HFFc6 (cell line): ENCODE results near the gene HLA-DMA. TPM values are rescaled to one million over a fixed set of nuclear protein-coding genes. Genes with fewer than 3 reads are reported as not detected.

ENCODE experiments used
- DNase-seq: peaks from one replicate; pipeline ENCODE4 v3.0.0-alpha.2; 2018
- H3K27ac Mint-ChIP-seq: 2 replicates; pipeline ENCODE4 v1.8.0; 2020; ENCODE audit warnings: mild to moderate bottlenecking, mixed read lengths
- H3K27me3 Mint-ChIP-seq: 2 replicates; pipeline ENCODE4 v1.8.0; 2021; ENCODE audit warnings: mild to moderate bottlenecking, moderate library complexity, mixed read lengths; ENCODE audit not compliant: insufficient read depth
- H3K36me3 Mint-ChIP-seq: 2 replicates; pipeline ENCODE4 v1.8.0; 2021; ENCODE audit warnings: low read depth, mixed read lengths
- H3K4me1 Mint-ChIP-seq: 2 replicates; pipeline ENCODE4 v1.8.0; 2020; ENCODE audit warnings: low read depth, mixed read lengths
- H3K4me3 Mint-ChIP-seq: 2 replicates; pipeline ENCODE4 v1.8.0; 2020; ENCODE audit warnings: mild to moderate bottlenecking, moderate library complexity, mixed read lengths
- H3K9me3 Mint-ChIP-seq: 2 replicates; pipeline ENCODE4 v1.8.0; 2020; ENCODE audit warnings: mild to moderate bottlenecking, mixed read lengths
- total RNA-seq, 6 experiments: library from RNA; stranded (reverse); fragmentation: NEBNext Ultra II Directional; extraction: Animal tissue kit (Norgen Biotek cat#: 25700); gene quantifications; 2 replicates in 1 of 6; 3 replicates in 5 of 6; pipeline ENCODE4 v1.2.3, GENCODE V29; 2021
- TF ChIP-seq, protein P1 (sequence below): fragments of 200-600 bp; sonication (generic); IDR thresholded peaks from 2 replicates; pipeline ENCODE4 v1.5.0; 2021; ENCODE audit warnings: antibody characterized with exemption, mild to moderate bottlenecking

HLA-DMA gene
- total RNA-seq, 6 experiments from 2014 or later, result 2.0 to 3.1 (median 2.2) TPM

- H3K4me3 Mint-ChIP-seq, result no peak overlapping the region
- H3K27me3 Mint-ChIP-seq, result peaks cover 31% of the 10 kb centered on the region
- peaks cover 7% of the 10 kb centered on the region; the same call in 1 of the 2 replicates for H3K4me1 Mint-ChIP-seq
Observed at GRCh38 chr6:32932132-32932868, 20.6 kb downstream of the HLA-DMA start.

GRCh38 chr6:32931211-32931610 lies 21.7 kb downstream of the HLA-DMA start:
- Mint-ChIP-seq H3K9me3 (no peaks in the 10 kb centered on the region), H3K27ac (no peak overlapping the region), H3K36me3 (no peaks in the 10 kb centered on the region), H3K4me1 (peaks cover 7% of the 10 kb centered on the region; the same call in 1 of the 2 replicates), H3K4me3 (no peak overlapping the region), H3K27me3 (peaks cover 27% of the 10 kb centered on the region)
- no peak for DNase-seq
- TF ChIP-seq, protein P1, sequence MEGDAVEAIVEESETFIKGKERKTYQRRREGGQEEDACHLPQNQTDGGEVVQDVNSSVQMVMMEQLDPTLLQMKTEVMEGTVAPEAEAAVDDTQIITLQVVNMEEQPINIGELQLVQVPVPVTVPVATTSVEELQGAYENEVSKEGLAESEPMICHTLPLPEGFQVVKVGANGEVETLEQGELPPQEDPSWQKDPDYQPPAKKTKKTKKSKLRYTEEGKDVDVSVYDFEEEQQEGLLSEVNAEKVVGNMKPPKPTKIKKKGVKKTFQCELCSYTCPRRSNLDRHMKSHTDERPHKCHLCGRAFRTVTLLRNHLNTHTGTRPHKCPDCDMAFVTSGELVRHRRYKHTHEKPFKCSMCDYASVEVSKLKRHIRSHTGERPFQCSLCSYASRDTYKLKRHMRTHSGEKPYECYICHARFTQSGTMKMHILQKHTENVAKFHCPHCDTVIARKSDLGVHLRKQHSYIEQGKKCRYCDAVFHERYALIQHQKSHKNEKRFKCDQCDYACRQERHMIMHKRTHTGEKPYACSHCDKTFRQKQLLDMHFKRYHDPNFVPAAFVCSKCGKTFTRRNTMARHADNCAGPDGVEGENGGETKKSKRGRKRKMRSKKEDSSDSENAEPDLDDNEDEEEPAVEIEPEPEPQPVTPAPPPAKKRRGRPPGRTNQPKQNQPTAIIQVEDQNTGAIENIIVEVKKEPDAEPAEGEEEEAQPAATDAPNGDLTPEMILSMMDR, result no peak

More at GRCh38 chr6:32932132-32932868, 20.6 kb downstream of the HLA-DMA start:
- Mint-ChIP-seq H3K36me3 (no peaks in the 10 kb centered on the region), H3K27ac (no peak overlapping the region), H3K9me3 (no peaks in the 10 kb centered on the region)
- DNase-seq, result peak; percentile 34
- TF ChIP-seq, protein P1, result no peak

DNA sequence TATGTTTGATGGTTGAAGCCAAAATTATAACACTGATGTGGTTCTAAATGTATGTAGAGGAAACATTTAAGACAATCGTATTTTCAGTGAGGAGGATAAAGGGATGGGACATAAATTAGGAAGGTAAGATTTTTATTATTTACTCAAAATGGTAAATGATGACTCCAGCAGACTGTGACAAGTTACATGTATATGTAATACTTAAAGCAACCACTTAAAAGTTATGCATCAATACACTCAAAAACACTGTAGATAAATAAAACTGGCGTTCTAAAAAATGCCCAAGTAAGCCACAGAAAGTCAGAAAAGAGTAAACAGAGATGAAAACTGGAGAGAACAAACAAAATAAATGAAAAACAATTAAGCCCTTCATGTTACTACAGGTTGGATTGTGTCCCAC lies 30.8 kb downstream of the HLA-DMA start:
- H3K27me3 Mint-ChIP-seq, result peaks cover 35% of the 10 kb centered on the region
- TF ChIP-seq, protein P1, result no peak

GRCh38 chr6:32920715-32921114 lies 32.2 kb downstream of the HLA-DMA start:
- Mint-ChIP-seq H3K27ac (no peak overlapping the region), H3K4me3 (no peak overlapping the region), H3K36me3 (no peaks in the 10 kb centered on the region), H3K4me1 (no peaks in the 10 kb centered on the region), H3K9me3 (no peaks in the 10 kb centered on the region), H3K27me3 (peaks cover 31% of the 10 kb centered on the region)
- DNase-seq, result no peak
- TF ChIP-seq, protein P1, result no peak

More for the DNA sequence above, 30.8 kb downstream of the HLA-DMA start:
- no peak for DNase-seq
- no peaks in the 10 kb centered on the region for H3K36me3 Mint-ChIP-seq
- no peaks in the 10 kb centered on the region for H3K9me3 Mint-ChIP-seq
- no peak overlapping the region for H3K27ac Mint-ChIP-seq
- H3K4me1 Mint-ChIP-seq, result no peaks in the 10 kb centered on the region
- no peak overlapping the region for H3K4me3 Mint-ChIP-seq

- no peak for DNase-seq
- Mint-ChIP-seq H3K4me1 (no peaks in the 10 kb centered on the region), H3K27me3 (peaks cover 25% of the 10 kb centered on the region), H3K4me3 (no peak overlapping the region), H3K36me3 (no peaks in the 10 kb centered on the region), H3K27ac (no peak overlapping the region), H3K9me3 (no peaks in the 10 kb centered on the region)
- TF ChIP-seq, protein P1, result no peak
Observed at GRCh38 chr6:32912951-32913350, 39.9 kb downstream of the HLA-DMA start.
